K562 (cell line): ENCODE measurements around the gene ARHGAP25. TPM values are rescaled to one million over a fixed set of nuclear protein-coding genes. Genes with fewer than 3 reads are reported as not detected.

Source experiments
- CTBP1 ChIP-seq: fragments of 450-650 bp; IDR thresholded peaks from 2 replicates; pipeline ENCODE4 v1.6.1; 2016; ENCODE audit warnings: borderline replicate concordance
- JUND ChIP-seq, 2 experiments: IDR thresholded peaks; 2 replicates in 1 of 2; 3 replicates in 1 of 2; pipeline ENCODE4 v1.6.1; 2011; ENCODE audit warnings: borderline replicate concordance in 2 of 2, low read depth in 2 of 2, low read length in 2 of 2, improper control_type of control experiment in 1 of 2, missing biosample characterization in 1 of 2, missing genetic modification characterization in 1 of 2, missing genetic modification reagents in 1 of 2
- polyA plus RNA-seq, 8 experiments: library from polyadenylated mRNA; depleted of rRNA in 4 of 8; stranded (reverse) in 5 of 8; unstranded in 3 of 8; fragments of >200 nt; fragmentation: Nextera tagmentation in 2 of 8; fragmentation: Illumina TruSeq in 1 of 8; extraction: Ambion mirVana in 2 of 8; extraction: Trizol in 1 of 8; gene quantifications; 2 replicates each; pipeline versions ENCODE4 v1.2.1 to v1.2.3, GENCODE V29; 2011 to 2014; ENCODE audit warnings: inconsistent platforms in 1 of 8, missing spikeins in 1 of 8
- total RNA-seq, 7 experiments: library from RNA; depleted of rRNA in 6 of 7; stranded (reverse); fragments of >200 nt in 6 of 7; fragmentation: Illumina TruSeq in 2 of 7; extraction: Trizol in 2 of 7; gene quantifications; 2 replicates each; pipeline versions ENCODE4 v1.2.1 to v1.2.3, GENCODE V29; 2011 to 2021; ENCODE audit warnings: low replicate concordance in 1 of 7
- TF ChIP-seq, protein P1 (sequence below): fragments of 450-650 bp; IDR thresholded peaks from 2 replicates; pipeline ENCODE4 v1.6.1; 2018; ENCODE audit not compliant: partially characterized antibody
- TF ChIP-seq, protein P2 (sequence below): fragments of 450-650 bp; formaldehyde crosslinking; IDR thresholded peaks from 2 replicates; pipeline ENCODE4 v1.4.0; 2020; ENCODE audit warnings: mild to moderate bottlenecking, mixed read lengths
- TF ChIP-seq, protein P3 (sequence below): sonication (generic); formaldehyde crosslinking; IDR thresholded peaks from 2 replicates; pipeline ENCODE4 v1.5.0; 2020; ENCODE audit warnings: missing genetic modification reagents
- TF ChIP-seq, protein P4 (sequence below): fragments of 450-650 bp; formaldehyde crosslinking; IDR thresholded peaks from 2 replicates; pipeline ENCODE4 v1.4.0; 2020; ENCODE audit warnings: mild to moderate bottlenecking, moderate library complexity
- TF ChIP-seq, protein P5 (sequence below), 2 experiments: fragments of 450-650 bp; formaldehyde crosslinking in 1 of 2; IDR thresholded peaks; 2 replicates each; pipeline versions ENCODE4 v1.4.0 to v1.6.1; 2014 to 2020; ENCODE audit warnings: mild to moderate bottlenecking in 2 of 2, borderline replicate concordance in 1 of 2, low read depth in 1 of 2

Gene ARHGAP25
- total and polyA plus RNA-seq, 9 of the 15 experiments (the other 6 are each of a cell fraction or from before 2014, with no cell fraction given): 4.9 to 14.8 (median 10.7) TPM

DNA sequence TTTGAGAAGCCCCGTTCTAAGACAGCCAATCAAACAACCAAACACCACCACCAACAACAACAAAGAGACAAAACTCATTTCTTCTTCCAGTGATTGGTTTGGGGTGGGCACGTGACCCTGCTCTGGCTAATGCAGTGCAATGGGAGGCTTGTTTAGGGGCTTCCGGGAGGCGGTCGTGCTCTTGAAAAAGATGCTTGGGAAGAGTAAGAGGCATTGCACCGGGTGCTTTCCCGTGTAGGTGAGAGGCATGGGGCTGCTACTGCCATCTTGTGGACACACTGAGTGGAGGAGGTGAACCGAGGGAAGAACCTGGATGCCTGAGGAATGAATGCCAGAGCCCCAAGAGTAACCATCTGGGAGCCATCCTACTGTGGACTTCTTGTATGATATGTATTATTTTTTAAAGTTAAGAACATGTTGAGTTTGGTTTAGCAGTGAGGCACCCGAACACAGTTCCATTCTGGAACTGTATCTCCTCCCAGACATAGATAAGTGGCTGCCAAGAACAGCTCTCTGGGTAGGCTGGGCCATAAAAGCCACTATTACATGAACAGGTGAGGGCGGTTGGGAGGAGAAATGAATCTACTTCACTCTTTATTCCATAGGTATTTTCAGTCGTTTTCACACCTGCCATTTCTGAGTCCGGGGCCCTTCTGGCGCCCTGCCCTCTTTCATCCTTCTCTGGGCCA lies 19.1 kb upstream of the ARHGAP25 start (continued):
- TF ChIP-seq, protein P1, sequence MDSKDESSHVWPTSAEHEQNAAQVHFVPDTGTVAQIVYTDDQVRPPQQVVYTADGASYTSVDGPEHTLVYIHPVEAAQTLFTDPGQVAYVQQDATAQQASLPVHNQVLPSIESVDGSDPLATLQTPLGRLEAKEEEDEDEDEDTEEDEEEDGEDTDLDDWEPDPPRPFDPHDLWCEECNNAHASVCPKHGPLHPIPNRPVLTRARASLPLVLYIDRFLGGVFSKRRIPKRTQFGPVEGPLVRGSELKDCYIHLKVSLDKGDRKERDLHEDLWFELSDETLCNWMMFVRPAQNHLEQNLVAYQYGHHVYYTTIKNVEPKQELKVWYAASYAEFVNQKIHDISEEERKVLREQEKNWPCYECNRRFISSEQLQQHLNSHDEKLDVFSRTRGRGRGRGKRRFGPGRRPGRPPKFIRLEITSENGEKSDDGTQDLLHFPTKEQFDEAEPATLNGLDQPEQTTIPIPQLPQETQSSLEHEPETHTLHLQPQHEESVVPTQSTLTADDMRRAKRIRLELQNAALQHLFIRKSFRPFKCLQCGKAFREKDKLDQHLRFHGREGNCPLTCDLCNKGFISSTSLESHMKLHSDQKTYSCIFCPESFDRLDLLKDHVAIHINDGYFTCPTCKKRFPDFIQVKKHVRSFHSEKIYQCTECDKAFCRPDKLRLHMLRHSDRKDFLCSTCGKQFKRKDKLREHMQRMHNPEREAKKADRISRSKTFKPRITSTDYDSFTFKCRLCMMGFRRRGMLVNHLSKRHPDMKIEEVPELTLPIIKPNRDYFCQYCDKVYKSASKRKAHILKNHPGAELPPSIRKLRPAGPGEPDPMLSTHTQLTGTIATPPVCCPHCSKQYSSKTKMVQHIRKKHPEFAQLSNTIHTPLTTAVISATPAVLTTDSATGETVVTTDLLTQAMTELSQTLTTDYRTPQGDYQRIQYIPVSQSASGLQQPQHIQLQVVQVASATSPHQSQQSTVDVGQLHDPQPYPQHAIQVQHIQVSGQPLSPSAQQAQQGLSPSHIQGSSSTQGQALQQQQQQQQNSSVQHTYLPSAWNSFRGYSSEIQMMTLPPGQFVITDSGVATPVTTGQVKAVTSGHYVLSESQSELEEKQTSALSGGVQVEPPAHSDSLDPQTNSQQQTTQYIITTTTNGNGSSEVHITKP: peak; percentile 1
- TF ChIP-seq JUND (IDR thresholded peaks at IDR 0.05; ENCODE audit: borderline replicate concordance, low read depth, low read length) (0 out of 2 replicates have a peak, but pooled peaks have one; percentile 10), JUND (tag; IDR thresholded peaks at IDR 0.05; ENCODE audit: borderline replicate concordance, low read depth, low read length) (no peak), CTBP1 (peak; percentile 45; the same call in 1 of the 2 replicates)
- TF ChIP-seq, protein P2, sequence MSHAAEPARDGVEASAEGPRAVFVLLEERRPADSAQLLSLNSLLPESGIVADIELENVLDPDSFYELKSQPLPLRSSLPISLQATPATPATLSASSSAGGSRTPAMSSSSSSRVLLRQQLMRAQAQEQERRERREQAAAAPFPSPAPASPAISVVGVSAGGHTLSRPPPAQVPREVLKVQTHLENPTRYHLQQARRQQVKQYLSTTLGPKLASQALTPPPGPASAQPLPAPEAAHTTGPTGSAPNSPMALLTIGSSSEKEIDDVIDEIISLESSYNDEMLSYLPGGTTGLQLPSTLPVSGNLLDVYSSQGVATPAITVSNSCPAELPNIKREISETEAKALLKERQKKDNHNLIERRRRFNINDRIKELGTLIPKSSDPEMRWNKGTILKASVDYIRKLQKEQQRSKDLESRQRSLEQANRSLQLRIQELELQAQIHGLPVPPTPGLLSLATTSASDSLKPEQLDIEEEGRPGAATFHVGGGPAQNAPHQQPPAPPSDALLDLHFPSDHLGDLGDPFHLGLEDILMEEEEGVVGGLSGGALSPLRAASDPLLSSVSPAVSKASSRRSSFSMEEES (CRISPR knock-in tag): peak; percentile 55
- TF ChIP-seq, protein P3, sequence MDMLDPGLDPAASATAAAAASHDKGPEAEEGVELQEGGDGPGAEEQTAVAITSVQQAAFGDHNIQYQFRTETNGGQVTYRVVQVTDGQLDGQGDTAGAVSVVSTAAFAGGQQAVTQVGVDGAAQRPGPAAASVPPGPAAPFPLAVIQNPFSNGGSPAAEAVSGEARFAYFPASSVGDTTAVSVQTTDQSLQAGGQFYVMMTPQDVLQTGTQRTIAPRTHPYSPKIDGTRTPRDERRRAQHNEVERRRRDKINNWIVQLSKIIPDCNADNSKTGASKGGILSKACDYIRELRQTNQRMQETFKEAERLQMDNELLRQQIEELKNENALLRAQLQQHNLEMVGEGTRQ: peak; percentile 75
- TF ChIP-seq, protein P4, sequence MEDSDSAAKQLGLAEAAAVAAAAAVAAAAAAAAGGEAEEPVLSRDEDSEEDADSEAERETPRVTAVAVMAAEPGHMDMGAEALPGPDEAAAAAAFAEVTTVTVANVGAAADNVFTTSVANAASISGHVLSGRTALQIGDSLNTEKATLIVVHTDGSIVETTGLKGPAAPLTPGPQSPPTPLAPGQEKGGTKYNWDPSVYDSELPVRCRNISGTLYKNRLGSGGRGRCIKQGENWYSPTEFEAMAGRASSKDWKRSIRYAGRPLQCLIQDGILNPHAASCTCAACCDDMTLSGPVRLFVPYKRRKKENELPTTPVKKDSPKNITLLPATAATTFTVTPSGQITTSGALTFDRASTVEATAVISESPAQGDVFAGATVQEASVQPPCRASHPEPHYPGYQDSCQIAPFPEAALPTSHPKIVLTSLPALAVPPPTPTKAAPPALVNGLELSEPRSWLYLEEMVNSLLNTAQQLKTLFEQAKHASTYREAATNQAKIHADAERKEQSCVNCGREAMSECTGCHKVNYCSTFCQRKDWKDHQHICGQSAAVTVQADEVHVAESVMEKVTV (CRISPR knock-in tag): peak; percentile 29; the same call in 1 of the 2 replicates
- TF ChIP-seq, protein P5, sequence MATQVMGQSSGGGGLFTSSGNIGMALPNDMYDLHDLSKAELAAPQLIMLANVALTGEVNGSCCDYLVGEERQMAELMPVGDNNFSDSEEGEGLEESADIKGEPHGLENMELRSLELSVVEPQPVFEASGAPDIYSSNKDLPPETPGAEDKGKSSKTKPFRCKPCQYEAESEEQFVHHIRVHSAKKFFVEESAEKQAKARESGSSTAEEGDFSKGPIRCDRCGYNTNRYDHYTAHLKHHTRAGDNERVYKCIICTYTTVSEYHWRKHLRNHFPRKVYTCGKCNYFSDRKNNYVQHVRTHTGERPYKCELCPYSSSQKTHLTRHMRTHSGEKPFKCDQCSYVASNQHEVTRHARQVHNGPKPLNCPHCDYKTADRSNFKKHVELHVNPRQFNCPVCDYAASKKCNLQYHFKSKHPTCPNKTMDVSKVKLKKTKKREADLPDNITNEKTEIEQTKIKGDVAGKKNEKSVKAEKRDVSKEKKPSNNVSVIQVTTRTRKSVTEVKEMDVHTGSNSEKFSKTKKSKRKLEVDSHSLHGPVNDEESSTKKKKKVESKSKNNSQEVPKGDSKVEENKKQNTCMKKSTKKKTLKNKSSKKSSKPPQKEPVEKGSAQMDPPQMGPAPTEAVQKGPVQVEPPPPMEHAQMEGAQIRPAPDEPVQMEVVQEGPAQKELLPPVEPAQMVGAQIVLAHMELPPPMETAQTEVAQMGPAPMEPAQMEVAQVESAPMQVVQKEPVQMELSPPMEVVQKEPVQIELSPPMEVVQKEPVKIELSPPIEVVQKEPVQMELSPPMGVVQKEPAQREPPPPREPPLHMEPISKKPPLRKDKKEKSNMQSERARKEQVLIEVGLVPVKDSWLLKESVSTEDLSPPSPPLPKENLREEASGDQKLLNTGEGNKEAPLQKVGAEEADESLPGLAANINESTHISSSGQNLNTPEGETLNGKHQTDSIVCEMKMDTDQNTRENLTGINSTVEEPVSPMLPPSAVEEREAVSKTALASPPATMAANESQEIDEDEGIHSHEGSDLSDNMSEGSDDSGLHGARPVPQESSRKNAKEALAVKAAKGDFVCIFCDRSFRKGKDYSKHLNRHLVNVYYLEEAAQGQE (IDR thresholded peaks at IDR 0.05; ENCODE audit: borderline replicate concordance): peak; percentile 71
- TF ChIP-seq, protein P5 (CRISPR knock-in tag; IDR thresholded peaks at IDR 0.05; ENCODE audit: low read depth): no peak
